ENCODE results near the gene MRPL20.
"Not testable (repeated sequence)": the region's sequence is repeated elsewhere in the genome, so short reads cannot be mapped to it uniquely, and the experiment has no call there.

Gene MRPL20

DNA sequence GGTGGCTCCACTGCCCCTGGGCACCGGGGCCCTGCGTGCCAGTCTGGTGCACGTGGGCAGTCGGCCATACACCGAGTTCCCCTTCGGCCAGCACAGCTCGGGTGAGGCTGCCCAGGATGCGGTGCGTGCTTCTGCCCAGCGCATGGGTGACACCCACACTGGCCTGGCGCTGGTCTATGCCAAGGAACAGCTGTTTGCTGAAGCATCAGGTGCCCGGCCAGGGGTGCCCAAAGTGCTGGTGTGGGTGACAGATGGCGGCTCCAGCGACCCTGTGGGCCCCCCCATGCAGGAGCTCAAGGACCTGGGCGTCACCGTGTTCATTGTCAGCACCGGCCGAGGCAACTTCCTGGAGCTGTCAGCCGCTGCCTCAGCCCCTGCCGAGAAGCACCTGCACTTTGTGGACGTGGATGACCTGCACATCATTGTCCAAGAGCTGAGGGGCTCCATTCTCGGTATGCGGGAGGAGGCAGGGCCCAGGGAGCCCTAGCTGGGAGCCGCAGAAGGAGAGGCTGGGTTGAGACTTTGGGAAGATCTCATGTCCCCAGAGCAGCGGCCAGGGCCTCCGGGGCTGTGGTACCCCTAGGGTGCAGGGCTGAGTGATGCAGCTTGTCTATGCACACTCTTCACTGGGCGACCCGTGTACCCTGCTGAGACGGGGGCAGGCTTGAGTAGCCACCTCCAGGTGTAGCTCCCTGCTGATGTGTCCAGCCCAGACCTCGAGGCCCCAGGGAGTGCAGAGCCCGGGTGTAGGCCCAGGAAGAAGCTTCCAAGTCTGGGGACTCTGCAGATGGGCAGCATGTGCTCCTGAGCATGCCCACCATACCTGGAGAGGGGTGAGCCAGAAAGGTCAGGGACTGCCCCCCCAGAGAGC is 30.2 kb upstream of the MRPL20 start:
- no peak for DNase-seq

DNA sequence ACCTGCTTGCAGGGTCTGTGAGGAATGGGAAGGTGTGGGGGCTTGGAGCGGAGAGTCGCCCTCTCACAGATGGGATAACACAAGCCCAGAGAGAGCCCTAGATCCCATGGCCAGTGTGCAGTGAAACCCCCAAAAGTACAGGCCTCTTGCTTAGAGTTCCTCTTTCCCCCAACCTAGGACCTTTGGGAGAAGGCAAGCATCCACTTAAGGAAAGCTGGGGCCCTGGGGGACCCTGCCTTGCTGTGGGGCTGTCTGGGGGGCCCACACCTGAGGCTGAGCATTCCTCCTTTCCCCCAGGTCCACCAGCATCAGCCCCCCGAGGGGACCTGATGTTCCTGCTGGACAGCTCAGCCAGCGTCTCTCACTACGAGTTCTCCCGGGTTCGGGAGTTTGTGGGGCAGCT is 29.5 kb upstream of the MRPL20 start:
- DNase-seq: no peak

DNA sequence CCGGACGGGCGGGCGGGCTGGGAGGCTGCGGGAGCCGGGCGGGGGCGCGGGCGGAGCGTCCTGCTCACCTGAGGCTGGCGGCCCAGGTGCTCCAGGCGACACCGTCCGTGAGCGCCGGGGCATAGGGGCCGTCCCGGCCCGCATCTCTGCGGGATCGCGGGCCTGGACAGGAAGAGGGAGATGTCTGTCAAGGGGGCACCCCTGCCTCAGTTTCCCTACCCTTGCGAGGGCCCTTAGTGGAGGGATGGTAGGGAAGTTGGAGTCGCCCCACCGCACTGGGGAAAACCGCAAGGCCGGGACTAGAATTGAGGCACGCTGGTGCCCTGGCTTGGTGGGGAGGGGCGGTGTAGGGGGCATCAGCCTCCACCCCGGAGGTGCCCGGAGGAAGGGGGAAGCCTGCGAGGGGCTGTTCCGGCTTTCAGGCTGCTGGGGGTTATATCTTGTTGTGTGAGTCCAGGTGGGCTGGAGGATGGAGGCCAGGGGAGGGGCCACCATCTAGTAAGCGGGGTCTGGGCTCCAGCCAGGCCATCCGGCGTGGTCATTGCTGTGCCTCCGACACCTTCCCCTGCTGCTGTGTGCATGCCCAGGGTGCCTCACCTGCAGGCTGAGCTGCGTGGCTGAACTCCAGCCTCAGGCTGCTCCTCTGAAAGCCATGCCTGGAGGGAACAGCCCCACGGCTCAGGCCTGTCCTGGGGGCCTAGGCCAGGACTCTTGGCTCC is 29.0 kb upstream of the MRPL20 start:
- DNase-seq: no peak

DNA sequence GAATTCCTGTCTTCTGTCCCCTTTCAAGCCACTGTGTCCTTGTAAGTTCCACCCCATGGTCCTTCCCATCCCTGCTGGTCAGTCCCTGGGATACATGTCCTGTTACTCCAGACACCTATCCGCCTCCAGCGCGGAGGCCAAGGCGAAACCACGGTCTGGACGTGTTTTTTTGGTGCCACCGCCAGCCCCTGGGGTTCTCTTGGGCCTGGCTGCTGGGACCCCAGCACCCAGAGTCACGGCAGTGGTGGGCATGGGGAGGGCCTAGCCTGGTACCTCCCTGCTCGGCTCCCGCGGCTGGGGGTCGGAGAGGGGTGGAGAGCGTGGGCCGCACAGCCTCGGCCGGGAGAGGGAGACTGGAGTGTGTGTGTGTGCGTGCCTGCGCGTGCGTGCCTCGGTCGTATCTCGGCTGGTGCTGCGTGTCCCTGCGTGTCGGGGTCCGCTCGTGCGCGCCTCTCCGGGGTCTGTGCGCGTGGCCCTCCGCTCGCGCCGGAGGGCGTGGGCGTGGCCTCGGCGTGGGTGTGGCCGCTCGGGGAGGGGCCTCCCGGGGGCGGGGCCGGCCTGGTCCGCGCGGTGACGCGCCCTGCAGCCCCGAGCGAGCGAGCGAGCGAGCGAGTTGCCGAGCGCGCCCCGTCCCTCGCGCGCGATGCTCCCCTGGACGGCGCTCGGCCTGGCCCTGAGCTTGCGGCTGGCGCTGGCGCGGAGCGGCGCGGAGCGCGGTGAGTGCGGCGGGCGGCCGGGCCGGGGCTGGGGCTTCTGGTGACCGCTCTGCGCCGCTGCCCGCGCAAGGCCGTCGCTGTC is 28.2 kb upstream of the MRPL20 start, which contains the start of gene VWA1:
Gene VWA1 (plus strand): TSS at position 585 of the 798 bp plus-strand sequence. CDS start 59 bp downstream, at position 644.
- peak; percentile 65 for DNase-seq

DNA sequence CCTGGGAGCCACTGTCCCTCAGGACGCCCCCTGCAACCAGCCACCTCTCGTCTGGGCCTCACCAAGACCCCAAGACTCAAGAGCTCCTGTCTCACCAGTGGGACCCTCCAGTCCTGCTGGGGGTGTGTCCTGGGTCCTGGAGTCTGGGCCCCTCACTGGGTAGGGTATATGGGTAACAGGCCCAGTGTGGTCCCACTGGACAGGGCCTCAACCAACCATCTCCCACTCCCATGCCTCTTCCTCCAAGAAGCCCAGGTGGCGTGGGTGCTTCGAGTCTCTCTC is 27.7 kb upstream of the MRPL20 start:
- no peak for DNase-seq

DNA sequence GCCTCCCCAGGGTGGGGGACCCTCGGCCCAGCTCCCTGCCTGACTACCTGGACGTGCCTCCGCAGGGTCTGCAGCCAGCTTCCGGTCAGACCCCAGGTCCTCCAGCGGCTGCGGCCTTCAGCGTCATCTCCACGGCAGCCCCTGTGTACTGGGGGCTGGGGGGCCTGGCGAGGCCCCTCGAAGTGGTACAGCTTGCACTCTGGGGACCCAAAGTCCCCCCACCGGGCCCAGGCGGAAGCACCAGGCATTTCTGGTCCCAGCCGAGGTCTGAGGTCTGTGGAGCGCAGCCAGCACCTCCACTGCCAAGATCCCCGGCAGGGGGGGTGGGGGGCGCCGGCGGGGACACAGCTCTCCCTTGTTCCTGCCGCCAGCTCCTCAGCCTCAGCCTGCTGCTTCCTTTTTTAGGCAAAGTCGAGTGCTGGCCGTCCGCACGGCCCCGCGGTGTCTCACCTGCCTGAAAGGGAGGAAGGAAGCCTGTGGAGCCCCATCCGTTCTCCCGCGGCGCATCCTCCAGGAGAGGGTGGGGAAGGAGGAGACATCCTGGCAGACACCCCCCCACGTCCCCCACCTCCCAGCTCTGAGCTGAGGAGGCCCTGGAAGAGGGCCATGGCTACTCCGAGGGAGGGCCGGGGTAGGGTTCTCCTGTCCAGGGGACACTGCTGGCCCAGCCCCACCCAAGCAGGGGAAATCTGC is 27.2 kb upstream of the MRPL20 start:
- no peak for DNase-seq

DNA sequence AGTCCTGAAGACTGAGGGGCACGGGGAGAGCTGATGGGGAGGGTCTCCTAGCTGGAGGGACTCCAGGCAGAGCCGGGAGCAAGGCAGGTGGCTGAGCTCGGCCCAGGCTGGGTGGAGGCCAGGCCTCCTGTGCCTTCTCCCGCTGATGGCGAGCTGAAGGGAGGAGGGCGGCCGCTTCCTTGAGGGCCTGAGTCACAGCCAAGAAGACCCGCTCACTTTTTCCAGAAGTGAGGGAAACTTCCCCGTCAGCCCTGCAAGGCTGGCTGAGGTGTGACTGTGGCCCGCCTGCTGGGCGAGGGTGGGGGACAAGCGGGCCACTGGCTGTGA is 26.7 kb upstream of the MRPL20 start:
- DNase-seq: peak; percentile 79

DNA sequence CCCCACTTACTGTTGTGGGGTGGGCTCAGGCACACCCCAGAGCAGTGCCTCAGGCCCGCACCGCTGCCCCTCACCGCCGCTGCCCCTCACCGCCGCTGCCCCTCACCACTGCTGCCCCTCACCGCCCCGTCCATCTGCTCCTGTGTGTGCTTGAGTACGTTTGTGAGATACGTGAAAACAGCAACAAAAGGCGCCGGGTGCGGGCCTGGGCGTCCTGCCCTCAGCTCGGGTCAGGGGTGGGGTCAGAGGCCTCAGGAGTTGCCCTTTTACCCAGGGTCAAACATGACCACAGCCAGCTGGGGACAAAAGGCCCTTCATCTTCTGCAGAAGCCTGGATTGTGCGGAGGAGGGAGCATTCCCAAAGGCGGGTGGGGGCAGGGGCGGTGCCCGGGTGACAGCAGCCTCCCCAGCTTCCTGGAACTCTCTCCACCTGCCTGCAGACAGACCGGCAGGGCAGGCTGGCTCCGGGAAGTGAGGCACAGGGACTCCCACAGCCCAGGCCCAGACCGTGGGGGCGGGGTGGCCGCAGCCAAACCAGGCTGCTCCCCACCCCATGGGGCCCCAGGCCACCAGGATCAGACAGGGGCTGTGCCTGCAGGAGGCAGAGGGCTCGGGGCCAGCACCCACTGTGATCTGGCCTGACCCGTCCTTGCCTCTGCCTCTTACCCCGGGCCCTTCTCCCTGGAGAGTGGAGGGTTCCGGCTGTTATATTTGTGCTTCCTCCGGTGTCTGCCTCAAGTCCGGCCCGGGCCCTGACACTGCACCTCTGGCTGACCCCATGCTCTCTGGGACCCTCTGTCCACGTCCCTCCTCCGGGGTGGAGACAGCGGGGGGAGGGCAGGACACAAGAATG is 26.1 kb upstream of the MRPL20 start:
- no peak for DNase-seq

DNA sequence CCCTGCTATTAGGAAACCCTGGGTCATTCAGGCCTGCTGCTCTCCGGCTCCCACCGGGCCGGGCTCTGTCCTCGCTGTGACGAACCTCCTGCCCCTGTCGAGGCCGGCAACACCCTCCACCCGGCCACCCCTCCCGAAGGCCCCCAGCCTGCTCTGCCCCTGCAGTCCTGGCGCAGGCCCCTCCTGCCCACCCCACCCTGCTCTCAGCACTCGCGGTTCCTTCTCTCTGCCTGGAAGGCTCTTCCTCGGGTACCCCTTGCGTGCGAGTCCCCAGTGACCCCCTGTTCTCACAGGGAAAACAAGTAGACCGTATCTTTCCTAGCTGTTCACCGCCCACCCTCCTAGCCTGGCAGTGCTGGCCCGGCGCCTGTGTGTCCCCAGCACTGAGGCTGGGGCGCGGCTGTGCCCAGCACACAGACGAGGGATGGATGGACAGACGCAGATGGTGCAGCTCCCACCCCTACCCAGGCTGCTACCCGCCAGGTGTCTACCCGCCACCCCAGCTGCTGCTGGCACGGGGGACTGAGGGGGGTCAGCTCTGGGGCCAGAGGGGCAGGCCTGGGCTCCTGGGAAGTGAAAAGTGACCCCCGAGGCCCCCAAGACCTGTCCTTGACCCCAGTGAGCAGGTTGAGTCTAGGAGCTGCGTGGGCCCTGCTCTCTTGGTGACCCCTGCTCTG is 25.3 kb upstream of the MRPL20 start:
- no peak for DNase-seq

DNA sequence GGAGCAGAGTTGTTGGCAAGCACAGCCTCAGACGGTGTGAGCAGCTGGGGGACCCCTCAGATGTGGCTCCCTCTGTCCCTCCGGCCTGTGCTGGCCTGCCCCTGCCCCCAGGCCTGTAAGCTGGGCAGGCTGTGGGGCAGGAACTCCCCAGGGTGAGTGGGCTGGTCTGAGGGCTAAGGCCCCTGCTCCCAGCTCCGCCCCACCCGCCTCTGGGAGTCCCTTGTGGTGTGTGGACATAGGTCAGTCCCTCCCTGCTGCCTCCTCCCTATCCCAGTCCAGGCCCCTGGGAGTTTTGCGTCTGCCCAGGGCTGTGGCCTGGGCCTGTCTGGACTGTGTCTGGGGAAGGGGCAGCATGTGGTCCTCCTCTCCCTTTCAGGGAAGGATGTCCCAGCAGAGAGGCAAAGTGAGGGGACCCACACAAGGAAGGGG is 24.8 kb upstream of the MRPL20 start:
- no peak for DNase-seq

DNA sequence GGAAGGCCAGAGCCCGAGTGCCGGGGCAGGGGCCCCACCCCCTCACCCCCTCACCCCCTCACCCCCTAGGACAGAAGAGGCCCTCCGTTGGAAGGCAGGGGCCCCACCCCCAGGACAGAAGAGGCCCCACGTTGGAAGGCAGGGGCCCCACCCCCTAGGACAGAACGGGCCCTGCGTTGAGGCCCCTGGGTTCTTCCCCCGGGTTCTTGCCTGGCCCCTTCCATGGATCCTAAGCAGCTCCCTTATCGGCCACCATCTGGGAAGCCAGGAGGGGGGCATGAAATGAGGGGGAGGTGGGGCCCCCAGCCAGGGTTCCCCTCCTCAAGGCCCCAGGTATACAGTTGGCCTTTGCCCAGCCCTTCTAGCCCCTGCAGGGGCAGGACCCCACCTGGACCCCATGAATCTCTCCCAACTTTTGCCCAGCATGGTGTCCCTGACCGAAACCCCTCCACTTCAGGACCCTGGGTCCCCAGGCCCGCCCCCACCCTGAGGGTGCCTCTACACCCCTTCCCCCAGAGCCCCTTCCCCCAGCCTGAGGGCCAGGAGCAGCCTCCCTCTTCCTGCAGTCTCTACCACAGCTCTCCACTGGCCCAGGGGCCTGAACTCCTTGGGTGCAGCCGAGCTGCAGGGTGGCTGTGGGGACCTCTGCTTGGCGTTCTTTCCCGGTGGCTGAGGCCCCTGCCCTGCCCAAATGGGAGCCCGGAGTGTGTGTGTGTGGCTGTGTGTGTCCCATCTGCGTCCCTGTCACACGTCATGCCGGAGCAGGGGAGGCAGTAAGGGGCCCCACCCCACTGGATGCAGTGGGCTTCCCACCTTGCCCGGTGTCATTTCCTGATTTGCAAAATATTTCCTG is 24.1 kb upstream of the MRPL20 start:
- no peak for DNase-seq

DNA sequence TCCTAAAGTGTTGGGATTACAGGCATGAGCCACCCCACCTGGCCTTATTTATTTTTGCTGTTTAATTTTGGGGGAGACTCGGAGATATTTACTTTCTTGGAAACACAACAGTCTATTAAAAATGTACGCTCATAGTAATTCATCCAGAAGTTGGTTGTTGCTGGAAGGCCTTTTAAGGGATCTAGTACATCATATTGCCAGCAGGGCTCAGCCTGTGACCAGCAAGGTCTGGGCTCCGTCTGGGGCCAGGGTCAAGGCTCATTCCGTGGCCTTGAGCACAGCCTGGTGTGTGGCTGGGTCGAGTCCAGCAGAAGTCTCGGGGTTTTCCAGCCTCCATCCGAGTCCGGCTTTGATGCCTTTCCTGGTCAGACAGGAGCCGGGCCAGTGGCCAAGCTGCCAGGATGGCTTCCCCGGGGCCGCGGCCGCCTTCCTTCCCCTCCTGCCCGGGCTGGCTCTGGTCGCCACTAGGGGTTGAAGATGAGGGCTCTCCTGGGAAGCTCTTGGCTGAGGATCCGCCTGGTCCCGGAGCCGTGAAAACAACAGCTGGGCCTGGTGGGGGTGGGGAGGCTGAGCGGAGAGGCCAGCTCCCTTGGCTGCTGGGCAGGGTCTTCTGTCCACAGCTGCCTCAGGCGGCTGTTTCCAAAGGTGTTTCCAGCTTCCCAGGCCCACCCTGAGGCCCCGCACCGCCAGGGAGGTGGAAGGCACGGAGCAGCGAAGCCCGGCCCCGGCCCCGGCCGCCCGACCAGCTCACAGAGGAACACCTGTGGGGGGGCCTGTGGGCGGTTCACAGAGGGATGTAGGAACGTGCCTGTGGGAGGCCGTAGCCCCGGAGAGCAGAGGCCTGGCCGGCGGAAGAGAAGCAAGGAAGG is 23.3 kb upstream of the MRPL20 start:
- no peak for DNase-seq

DNA sequence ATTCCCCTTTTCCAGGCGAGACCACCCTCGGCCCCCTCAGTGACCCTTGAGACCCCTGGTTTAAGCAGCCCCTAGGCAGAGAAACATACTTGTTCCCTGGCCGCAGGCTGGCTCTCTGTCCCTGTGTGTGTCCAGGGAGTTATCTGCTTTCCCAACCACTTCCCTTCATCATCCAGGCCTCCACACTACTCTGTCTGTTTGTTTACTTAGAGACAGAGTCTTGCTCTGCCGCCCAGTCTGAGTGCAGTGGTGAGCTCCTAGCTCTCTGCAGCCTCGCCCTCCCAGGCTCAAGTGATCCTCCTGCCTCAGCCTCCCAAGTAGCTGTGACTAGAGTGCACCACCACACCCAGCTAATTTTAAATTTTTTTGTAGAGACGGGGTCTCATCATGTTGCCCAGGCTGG is 22.6 kb upstream of the MRPL20 start:
- no peak for DNase-seq

DNA sequence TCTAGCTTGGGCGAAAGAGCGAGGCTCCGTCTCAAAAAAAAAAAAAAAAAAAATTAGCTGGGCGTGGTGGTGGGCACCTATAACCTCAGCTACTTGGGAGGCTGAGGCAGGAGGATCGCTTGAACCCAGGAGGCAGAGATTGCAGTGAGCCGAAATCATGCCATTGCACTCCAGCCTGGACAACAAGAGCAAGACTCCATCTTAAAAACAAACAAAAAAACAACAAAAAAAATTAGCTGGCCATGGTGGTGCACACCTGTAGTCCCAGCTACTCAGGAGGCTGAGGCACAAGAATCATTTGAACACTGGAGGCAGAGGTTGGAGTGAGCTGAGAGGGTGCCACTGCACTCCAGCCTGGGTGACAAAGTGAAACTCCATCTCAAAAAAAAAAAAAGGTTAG is 21.9 kb upstream of the MRPL20 start:
- DNase-seq: not testable (repeated sequence)

DNA sequence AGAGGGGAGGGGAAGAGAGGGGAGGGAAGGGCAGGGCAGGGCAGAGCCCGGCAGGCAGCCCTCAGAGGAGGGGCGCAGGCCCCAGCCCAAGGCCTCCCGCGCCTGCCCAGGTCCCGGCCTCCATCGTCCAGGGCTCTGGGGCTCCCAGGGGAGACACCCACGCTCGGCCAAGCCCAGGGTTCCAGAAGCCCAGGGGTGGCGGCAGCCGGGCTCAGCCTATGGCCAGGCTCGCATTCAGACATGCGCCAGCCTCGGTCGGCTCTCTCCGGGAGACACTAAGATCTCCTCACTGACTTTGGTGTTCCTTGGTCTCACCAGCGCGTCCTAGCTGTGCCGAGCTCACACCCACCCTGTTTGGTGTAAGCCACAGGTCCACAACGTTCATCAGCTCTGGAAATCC is 21.1 kb upstream of the MRPL20 start:
- no peak for DNase-seq

DNA sequence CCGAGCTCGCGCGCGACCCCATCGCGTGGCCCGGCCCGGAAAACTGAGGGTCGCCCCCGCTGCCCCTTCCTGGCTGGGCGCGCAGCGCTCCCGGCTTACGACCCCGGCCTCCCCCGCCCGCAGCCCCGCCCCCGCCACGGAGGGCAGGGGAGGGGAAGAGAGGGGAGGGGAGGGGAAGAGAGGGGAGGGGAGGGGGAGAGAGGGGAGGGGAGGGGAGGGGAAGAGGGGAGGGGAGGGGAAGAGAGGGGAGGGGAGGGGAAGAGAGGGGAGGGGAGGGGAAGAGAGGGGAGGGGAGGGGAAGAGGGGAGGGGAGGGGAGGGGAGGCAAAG is 20.7 kb upstream of the MRPL20 start:
- DNase-seq: no peak

DNA sequence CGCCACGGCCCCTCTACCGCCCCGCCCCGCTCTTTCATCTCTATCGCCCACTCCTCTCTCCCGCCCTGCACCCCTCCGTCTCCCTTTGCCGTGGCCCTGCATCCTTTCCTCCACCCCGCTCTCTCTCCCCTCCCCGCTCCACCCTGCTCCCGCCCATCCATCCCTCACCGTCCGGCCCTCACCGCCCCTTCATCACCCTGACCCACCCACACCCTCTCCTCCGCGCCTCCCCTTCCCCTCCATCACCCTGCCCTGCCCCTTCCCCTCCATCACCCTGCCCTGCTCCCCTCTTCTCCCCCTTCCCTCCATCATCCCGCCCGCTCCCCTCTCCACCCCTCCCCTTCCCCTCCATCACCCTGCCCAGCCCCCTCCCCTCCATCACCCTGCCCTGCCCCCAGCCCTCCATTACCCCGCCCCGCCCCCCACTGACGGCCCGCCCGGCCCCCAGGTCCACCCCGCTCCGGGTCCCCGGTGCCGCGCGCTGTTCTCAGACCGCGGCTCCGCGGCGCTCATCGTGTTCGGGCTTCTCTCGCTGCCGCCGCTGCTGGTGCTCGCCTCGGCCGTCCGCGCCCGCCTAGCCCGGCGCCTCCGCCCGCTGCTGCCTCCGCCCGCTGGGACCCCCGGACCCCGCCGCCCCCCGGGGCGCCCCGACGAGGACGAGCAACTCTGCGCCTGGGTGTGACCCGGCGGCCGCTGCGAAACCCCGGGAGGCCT is 20.2 kb upstream of the MRPL20 start:
- DNase-seq: no peak

DNA sequence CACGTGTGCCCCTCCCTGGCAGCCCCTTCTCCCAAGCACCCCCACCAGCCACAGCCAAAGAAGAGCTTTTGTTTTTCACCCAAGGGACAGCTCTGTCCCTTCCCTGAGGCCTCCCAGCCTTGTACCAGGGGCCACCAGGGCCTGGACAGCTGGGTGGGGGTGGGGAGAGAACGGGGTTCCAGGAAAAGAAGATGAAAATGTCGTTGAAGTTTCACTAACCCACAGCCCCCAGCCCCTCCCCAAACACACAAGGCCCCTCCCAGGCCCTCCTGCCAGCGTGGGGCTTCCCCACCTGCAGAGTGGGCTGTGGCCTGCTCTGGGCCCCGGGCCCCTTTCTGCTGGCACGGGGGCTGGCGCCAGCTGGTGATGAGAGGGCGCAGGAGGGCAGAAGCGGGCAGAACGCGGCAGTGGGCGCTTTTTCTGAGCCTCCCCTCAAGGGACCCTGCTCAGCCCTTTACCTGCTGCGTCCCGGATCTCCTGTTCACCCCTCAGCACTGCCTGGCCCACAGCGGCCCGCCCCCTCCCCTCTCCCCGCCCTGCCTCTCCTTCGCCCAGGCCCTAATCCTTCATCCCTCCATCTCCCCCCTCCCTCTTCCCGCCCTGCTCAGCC is 19.5 kb upstream of the MRPL20 start:
- DNase-seq: no peak
